Measurements from ENCODE around the gene MED12L. TPM values are rescaled to one million over a fixed set of nuclear protein-coding genes. Genes with fewer than 3 reads are reported as not detected.
A peak's percentile ranks its signal among the peaks of the same experiment; 100 is the strongest.

Gene MED12L
- total RNA-seq, 1 experiment from 2014 or later, result 14.9 TPM

- no peak for DNase-seq
- TF ChIP-seq CTCF (conservative IDR thresholded peaks at IDR 0.05), result no peak
Measured at GRCh38 chr3:151107701-151108100, 22.2 kb downstream of the MED12L start.

More at GRCh38 chr3:151107701-151108100, 22.2 kb downstream of the MED12L start:
- Histone ChIP-seq H2BK20ac (ENCODE audit: low read depth, low read length, poor library complexity, severe bottlenecking) (no peak overlapping the region), H3K4me1 (ENCODE audit: insufficient read depth, low read length) (peaks cover 4% of the 10 kb centered on the region; the same call in 1 of the 2 replicates), H4K8ac (replicated peaks; ENCODE audit: insufficient read length, low read depth, low read length) (no peak overlapping the region), H3K23me2 (ENCODE audit: insufficient read length, low read depth, low read length, poor library complexity, severe bottlenecking) (no peaks in the 10 kb centered on the region), H4K91ac (ENCODE audit: insufficient read length, low read depth, low read length) (no peak overlapping the region), H2BK5ac (ENCODE audit: insufficient read length, low read length) (no peak overlapping the region), H2BK120ac (ENCODE audit: low read depth, low read length, poor library complexity, severe bottlenecking) (no peak overlapping the region), H3K27me3 (ENCODE audit: insufficient read depth, low read length) (no peaks in the 10 kb centered on the region), H3T11ph (ENCODE audit: low read length) (no peak overlapping the region), H2AFZ (ENCODE audit: low read length) (no peak overlapping the region), H4K20me1 (ENCODE audit: control insufficient read depth, insufficient read depth, insufficient read length) (no peaks in the 10 kb centered on the region), H3K56ac (ENCODE audit: insufficient read length, low read depth, low read length) (no peak overlapping the region), H3K9ac (ENCODE audit: extremely low read depth, insufficient read length, low read length) (no peak overlapping the region), H3K9me3 (ENCODE audit: control insufficient read depth, low read depth, low read length) (no peaks in the 10 kb centered on the region), H3K4me2 (ENCODE audit: insufficient read depth, insufficient read length, low read length) (no peak overlapping the region), H4K5ac (ENCODE audit: insufficient read length, low read depth, low read length) (no peak overlapping the region), H2BK15ac (ENCODE audit: low read depth, low read length) (no peak overlapping the region), H3K79me2 (ENCODE audit: insufficient read depth, low read length) (peaks cover 14% of the 10 kb centered on the region; the same call in 1 of the 2 replicates), H3K27ac (ENCODE audit: insufficient read length, low read depth, low read length) (no peak overlapping the region), H3K79me1 (ENCODE audit: insufficient read depth, low read depth, low read length, poor library complexity, severe bottlenecking) (no peaks in the 10 kb centered on the region), H3K18ac (ENCODE audit: insufficient read length, low read depth, low read length) (no peak overlapping the region), H2AK5ac (ENCODE audit: insufficient read length, low read length) (no peak overlapping the region), H3K14ac (ENCODE audit: insufficient read depth, low read length) (no peak overlapping the region), H2BK12ac (ENCODE audit: insufficient read length, low read depth, low read length) (no peak overlapping the region), H3K4ac (ENCODE audit: low read depth, low read length) (no peak overlapping the region), H3K23ac (ENCODE audit: insufficient read length, low read depth, low read length) (no peak overlapping the region)
- H3K4me1 Mint-ChIP-seq, result peaks cover 25 to 33% of the 10 kb centered on the region in 2 experiments
- no peaks in the 10 kb centered on the region for H3K9me3 Mint-ChIP-seq
- H3K36me3 Mint-ChIP-seq (ENCODE audit: insufficient read depth in 1 of 3, low read depth in 3 of 3), result no peaks in the 10 kb centered on the region
- no peak overlapping the region for H3K4me3 Mint-ChIP-seq
- no CpG with 5 or more reads among the region's 5 CpGs for WGBS (ENCODE audit: extremely low coverage, insufficient read length, low lambda C conversion rate)
- no peaks in the 10 kb centered on the region for H3K27me3 Mint-ChIP-seq (ENCODE audit: low read depth)
- H3K27ac Mint-ChIP-seq, result peak overlapping the region in 2 of 3 experiments; percentile 7 to 84; a peak in 5 of 7 replicates

Measured in H9 (cell line).